HG02970 (cell line): ENCODE results near the gene ATG13.
"Not testable (repeated sequence)": the region's sequence is repeated elsewhere in the genome, so short reads cannot be mapped to it uniquely, and the experiment has no call there.

Experiments
- ATAC-seq: cut with Tn5 transposase; IDR thresholded peaks from one replicate; pipeline ENCODE4 v1.9.1; 2021; ENCODE audit warnings: mild to moderate bottlenecking, moderate library complexity, moderate number of reproducible peaks; ENCODE audit not compliant: unreplicated experiment, low FRiP score

The ATG13 gene

GRCh38 chr11:46617134-46617971, at the start of gene ATG13, which contains the start of gene HARBI1:
ATG13 (plus strand) TSS chr11:46617553; CDS start chr11:46644292, 26,739 bp downstream.
HARBI1 (minus strand) TSS chr11:46617227; CDS start chr11:46616237, 990 bp downstream.
- ATAC-seq = peak; percentile 94

- no peak for ATAC-seq
Measured at GRCh38 chr11:46570790-46571398, 46.5 kb upstream of the ATG13 start.

GRCh38 chr11:46574656-46575055, 42.7 kb upstream of the ATG13 start:
- ATAC-seq = no peak

GRCh38 chr11:46577058-46577457, 40.3 kb upstream of the ATG13 start:
- no peak for ATAC-seq

GRCh38 chr11:46582588-46582987, 34.8 kb upstream of the ATG13 start:
- ATAC-seq = no peak

GRCh38 chr11:46583513-46583912, 33.8 kb upstream of the ATG13 start:
- ATAC-seq = not testable (repeated sequence)

GRCh38 chr11:46588131-46588530, 29.2 kb upstream of the ATG13 start:
- ATAC-seq = no peak

GRCh38 chr11:46588915-46589314, 28.4 kb upstream of the ATG13 start:
- ATAC-seq = no peak

GRCh38 chr11:46590740-46591605, 26.4 kb upstream of the ATG13 start:
- no peak for ATAC-seq

GRCh38 chr11:46593550-46594373, 23.6 kb upstream of the ATG13 start, which contains the start of gene AMBRA1:
AMBRA1 (minus strand) TSS chr11:46594023; CDS start chr11:46548380, 45,643 bp downstream.
- ATAC-seq = peak; percentile 71

GRCh38 chr11:46594374-46594700, 23.0 kb upstream of the ATG13 start:
- ATAC-seq = no peak

- no peak for ATAC-seq
Measured at GRCh38 chr11:46594785-46595184, 22.6 kb upstream of the ATG13 start.

- ATAC-seq = no peak
Measured at GRCh38 chr11:46597155-46597554, 20.2 kb upstream of the ATG13 start.

- ATAC-seq = no peak
Measured at GRCh38 chr11:46597609-46598219, 19.6 kb upstream of the ATG13 start.

GRCh38 chr11:46599340-46600193, 17.8 kb upstream of the ATG13 start:
- ATAC-seq = no peak

- no peak for ATAC-seq
Measured at GRCh38 chr11:46600194-46600960, 17.0 kb upstream of the ATG13 start.

GRCh38 chr11:46601129-46601528, 16.2 kb upstream of the ATG13 start:
- no peak for ATAC-seq
